Activated naive CD8-positive, alpha-beta T cell treated with anti-CD3 and anti-CD28 coated beads, Interleukin-2, amount 10 ng/mL, durations not matched to agents 7 days and 5 days (primary cell): ENCODE data around the gene MAMLD1. TPM values are rescaled to one million over a fixed set of nuclear protein-coding genes. Genes with fewer than 3 reads are reported as not detected.

ENCODE experiments used
- ATAC-seq: fragments of 150-1000 bp; cut with Tn5 transposase; one replicate; pipeline ENCODE4 v1.10.0; 2021; ENCODE audit warnings: low read depth, moderate library complexity
- POLR2A ChIA-PET: fragments of 350-600 bp; sonication (Branson Sonifier 250); formaldehyde crosslinking; loops from one replicate; lab custom pipeline; 2021; ENCODE audit warnings: antibody characterized with exemption; lab: Charles Lee
- DNase-seq: peaks from one replicate; pipeline ENCODE4 v3.0.0; 2021
- H3K27ac Mint-ChIP-seq: one replicate; pipeline ENCODE4 v1.8.0; 2022; ENCODE audit warnings: mild to moderate bottlenecking, mixed read lengths
- H3K27me3 Mint-ChIP-seq: one replicate; pipeline ENCODE4 v1.8.0; 2022; ENCODE audit warnings: mild to moderate bottlenecking, moderate library complexity, mixed read lengths
- H3K36me3 Mint-ChIP-seq: one replicate; pipeline ENCODE4 v1.8.0; 2021; ENCODE audit warnings: mild to moderate bottlenecking, mixed read lengths
- H3K4me1 Mint-ChIP-seq: one replicate; pipeline ENCODE4 v1.8.0; 2021; ENCODE audit warnings: mixed read lengths
- H3K4me3 Mint-ChIP-seq: one replicate; pipeline ENCODE4 v1.8.0; 2022; ENCODE audit warnings: mild to moderate bottlenecking, moderate library complexity, mixed read lengths
- H3K9me3 Mint-ChIP-seq: one replicate; pipeline ENCODE4 v1.8.0; 2021; ENCODE audit warnings: mixed read lengths
- total RNA-seq, 2 experiments: library from RNA; stranded (reverse); gene quantifications; one replicate each; pipeline ENCODE4 v1.2.3, GENCODE V29; 2021

The MAMLD1 gene
- total RNA-seq, 2 experiments from 2014 or later = 1.6 to 2.5 TPM

DNA sequence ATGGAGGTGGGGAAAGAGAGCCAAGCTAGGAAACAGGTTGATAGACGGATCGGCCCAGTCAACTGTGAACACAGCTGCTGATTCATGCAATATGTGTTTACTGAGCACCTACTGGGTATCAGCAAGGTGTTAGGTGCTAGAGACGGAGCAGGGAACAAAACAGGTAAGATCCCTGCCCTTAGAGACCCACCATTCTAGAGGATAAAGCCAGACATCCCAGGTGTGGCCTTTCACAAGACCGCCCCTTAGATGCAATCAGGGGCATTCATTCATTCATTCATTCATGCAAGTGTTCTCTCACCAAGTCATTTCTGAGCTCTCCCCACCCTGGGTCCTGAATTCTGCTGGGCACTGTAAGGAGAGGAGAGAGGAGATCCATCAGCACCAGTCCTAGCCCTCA, 185.1 kb downstream of the MAMLD1 start:
- no peak for ATAC-seq

DNA sequence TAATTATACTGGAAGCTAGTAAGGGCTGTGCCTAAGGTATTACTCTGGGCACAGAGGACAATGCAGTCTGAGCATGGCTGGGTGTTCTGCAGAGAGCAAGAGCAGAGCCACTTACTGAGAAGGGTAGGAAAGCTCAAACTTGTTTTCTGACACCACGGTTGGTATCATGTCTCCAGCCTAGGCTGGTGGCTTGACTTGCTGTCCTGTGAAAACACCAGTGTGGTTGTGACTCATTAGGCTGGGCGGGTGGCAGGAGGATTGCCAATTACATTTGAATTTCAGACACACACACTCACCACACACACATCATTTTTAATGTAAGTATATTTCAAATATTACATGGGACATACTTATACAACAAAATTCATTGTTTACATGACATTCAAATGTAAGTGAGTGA, 185.6 kb downstream of the MAMLD1 start:
- no peak for ATAC-seq
- Mint-ChIP-seq H3K4me3 (no peak overlapping the region), H3K27ac (no peak overlapping the region), H3K4me1 (peaks cover 20% of the 10 kb centered on the region), H3K9me3 (no peaks in the 10 kb centered on the region), H3K27me3 (no peaks in the 10 kb centered on the region), H3K36me3 (no peaks in the 10 kb centered on the region)
- DNase-seq = no peak
- POLR2A ChIA-PET = interaction anchor here (4.7 kb wide), 1 partner anchor 21 kb away, joined by 47 read pairs; the partner anchor contains the start of gene MTM1

More for the DNA sequence above, 185.1 kb downstream of the MAMLD1 start:
- Mint-ChIP-seq H3K4me1 (peaks cover 22% of the 10 kb centered on the region), H3K9me3 (no peaks in the 10 kb centered on the region), H3K27me3 (no peaks in the 10 kb centered on the region), H3K4me3 (peak overlapping the region; percentile 79), H3K36me3 (no peaks in the 10 kb centered on the region), H3K27ac (peak overlapping the region; percentile 77)
- POLR2A ChIA-PET = interaction anchor here (4.7 kb wide), 1 partner anchor 21 kb away, joined by 47 read pairs; the partner anchor contains the start of gene MTM1
- DNase-seq = no peak

DNA sequence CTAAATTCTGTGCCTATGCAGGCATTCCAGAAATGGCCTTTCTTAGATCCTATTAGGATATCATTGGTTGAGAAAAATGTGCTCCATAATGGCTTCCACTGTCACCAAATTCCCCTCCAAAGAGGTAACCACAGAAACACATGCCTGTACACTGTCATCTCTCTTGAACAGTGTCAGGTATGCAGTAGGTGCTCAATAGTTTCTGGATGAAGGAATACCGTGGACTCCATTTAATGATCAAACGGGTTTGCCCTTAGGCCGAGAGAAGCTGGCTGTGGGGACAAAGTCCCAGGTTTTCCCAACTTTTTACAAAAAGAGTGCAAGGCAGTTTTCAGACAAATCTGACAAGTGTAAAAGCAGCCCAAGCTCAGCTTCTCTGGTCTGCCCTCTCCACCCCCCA, 188.8 kb downstream of the MAMLD1 start:
- ATAC-seq (no peak), DNase-seq (no peak)
- H3K27me3 Mint-ChIP-seq = no peaks in the 10 kb centered on the region
- peaks cover 10% of the 10 kb centered on the region for H3K4me1 Mint-ChIP-seq
- H3K36me3 Mint-ChIP-seq = no peaks in the 10 kb centered on the region
- no peaks in the 10 kb centered on the region for H3K9me3 Mint-ChIP-seq
- POLR2A ChIA-PET = no interaction called here
- no peak overlapping the region for H3K27ac Mint-ChIP-seq
- no peak overlapping the region for H3K4me3 Mint-ChIP-seq

DNA sequence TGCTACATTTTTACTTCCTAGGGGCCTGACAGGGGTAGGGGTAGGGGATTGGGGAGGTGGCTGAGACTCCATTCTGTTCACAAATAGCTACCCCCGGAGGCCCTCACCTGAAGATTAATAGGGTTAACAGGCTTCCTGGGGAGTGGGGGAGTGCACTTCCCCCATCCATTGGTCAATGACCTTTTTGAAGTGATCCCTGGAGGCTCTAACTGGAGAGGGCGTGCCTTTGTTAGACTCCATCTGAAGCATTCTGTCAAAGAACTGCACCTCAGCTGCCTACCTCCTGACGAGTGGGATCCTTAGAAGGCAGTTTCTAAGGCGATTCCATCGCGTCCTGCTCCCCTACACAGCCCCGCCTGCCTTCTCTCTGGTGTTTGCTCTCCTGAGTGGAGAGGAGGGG, 195.3 kb downstream of the MAMLD1 start:
- ATAC-seq (no peak), DNase-seq (no peak)
- Mint-ChIP-seq H3K27me3 (peaks cover 3% of the 10 kb centered on the region), H3K4me1 (no peaks in the 10 kb centered on the region), H3K4me3 (no peak overlapping the region), H3K36me3 (no peaks in the 10 kb centered on the region), H3K9me3 (no peaks in the 10 kb centered on the region), H3K27ac (no peak overlapping the region)
- POLR2A ChIA-PET = no interaction called here

Other genes with a start within 250 kb of the MAMLD1 start
- 10 to 100 TPM; 30.5 to 34.5 TPM for gene MTM1, start 205.3 kb downstream of the MAMLD1 start, total RNA-seq